WTC11 (cell line): ENCODE results near the gene ARL6IP6. TPM values are rescaled to one million over a fixed set of nuclear protein-coding genes. Genes with fewer than 3 reads are reported as not detected.

Experiments used
- ATAC-seq: fragments of 200-7000 bp; cut with Tn5 transposase; 2 replicates; pipeline ENCODE4 v1.10.0; 2021; ENCODE audit warnings: mild to moderate bottlenecking, moderate library complexity
- CTCF ChIA-PET: fragments of 300-600 bp; sonication (Branson Sonifier 250); formaldehyde crosslinking; loops from one replicate; lab custom pipeline; 2021; ENCODE audit warnings: antibody characterized with exemption; lab: Charles Lee
- POLR2A ChIA-PET: fragments of 350-600 bp; sonication (Branson Sonifier 250); formaldehyde crosslinking; loops from one replicate; lab custom pipeline; 2021; ENCODE audit warnings: antibody characterized with exemption; lab: Charles Lee
- DNase-seq: peaks from one replicate; pipeline ENCODE4 v3.0.0; 2021; ENCODE audit warnings: low spot score
- H3K27ac Mint-ChIP-seq: 2 replicates; pipeline ENCODE4 v1.8.0; 2021; ENCODE audit warnings: mixed read lengths
- H3K27me3 Mint-ChIP-seq: 2 replicates; pipeline ENCODE4 v1.8.0; 2021; ENCODE audit warnings: low read depth, mild to moderate bottlenecking, moderate library complexity, mixed read lengths
- H3K36me3 Mint-ChIP-seq: 2 replicates; pipeline ENCODE4 v1.8.0; 2021; ENCODE audit warnings: mixed read lengths
- H3K4me1 Mint-ChIP-seq: 2 replicates; pipeline ENCODE4 v1.8.0; 2022; ENCODE audit warnings: mixed read lengths
- H3K4me3 Mint-ChIP-seq: 2 replicates; pipeline ENCODE4 v1.8.0; 2021; ENCODE audit warnings: mild to moderate bottlenecking, moderate library complexity, mixed read lengths
- H3K9me3 Mint-ChIP-seq: 2 replicates; pipeline ENCODE4 v1.8.0; 2021; ENCODE audit warnings: mixed read lengths
- ESRRA ChIP-seq: sonication (generic); formaldehyde crosslinking; IDR thresholded peaks from 2 replicates; pipeline ENCODE4 v1.8.1; 2022; ENCODE audit warnings: mild to moderate bottlenecking, missing genetic modification reagents, borderline replicate concordance
- FOXK1 ChIP-seq: sonication (generic); formaldehyde crosslinking; IDR thresholded peaks from 2 replicates; pipeline ENCODE4 v1.8.0; 2022; ENCODE audit warnings: mild to moderate bottlenecking, moderate library complexity, missing genetic modification reagents
- FOXP1 ChIP-seq: sonication (generic); formaldehyde crosslinking; IDR thresholded peaks from 2 replicates; pipeline ENCODE4 v1.8.0; 2022; ENCODE audit warnings: missing genetic modification reagents, mild to moderate bottlenecking, moderate library complexity, borderline replicate concordance
- GTF2I ChIP-seq: fragments of 250-450 bp; sonication (Bioruptor Pico); conservative IDR thresholded peaks from 2 replicates; pipeline ENCODE4 v1.4.0; 2021; ENCODE audit warnings: mild to moderate bottlenecking
- JAZF1 ChIP-seq: fragments of 250-450 bp; sonication (Bioruptor Pico); IDR thresholded peaks from 2 replicates; pipeline ENCODE4 v1.9.0; 2021; ENCODE audit warnings: moderate library complexity, mild to moderate bottlenecking, inconsistent platforms
- KAT7 ChIP-seq: sonication (generic); formaldehyde crosslinking; IDR thresholded peaks from 2 replicates; pipeline ENCODE4 v1.8.1; 2023; ENCODE audit warnings: missing genetic modification reagents, mild to moderate bottlenecking, borderline replicate concordance
- MYBL2 ChIP-seq: sonication (generic); formaldehyde crosslinking; IDR thresholded peaks from 2 replicates; pipeline ENCODE4 v1.8.1; 2023; ENCODE audit warnings: mild to moderate bottlenecking, moderate library complexity, missing genetic modification reagents
- NR2C2 ChIP-seq: sonication (generic); formaldehyde crosslinking; IDR thresholded peaks from 2 replicates; pipeline ENCODE4 v1.8.0; 2022; ENCODE audit warnings: mild to moderate bottlenecking, missing genetic modification reagents
- RELA ChIP-seq: sonication (generic); formaldehyde crosslinking; IDR thresholded peaks from 2 replicates; pipeline ENCODE4 v1.8.1; 2022; ENCODE audit warnings: missing genetic modification reagents, mild to moderate bottlenecking, borderline replicate concordance
- SOX15 ChIP-seq: fragments of 250-450 bp; sonication (Bioruptor Pico); IDR thresholded peaks from 2 replicates; pipeline ENCODE4 v1.9.0; 2021; ENCODE audit warnings: mild to moderate bottlenecking
- ZNF263 ChIP-seq: sonication (generic); formaldehyde crosslinking; IDR thresholded peaks from 2 replicates; pipeline ENCODE4 v1.8.1; 2022; ENCODE audit warnings: low read depth, mild to moderate bottlenecking, moderate library complexity, missing genetic modification reagents
- ZNF317 ChIP-seq: sonication (generic); formaldehyde crosslinking; IDR thresholded peaks from 2 replicates; pipeline ENCODE4 v1.8.1; 2023; ENCODE audit warnings: low read depth, mild to moderate bottlenecking, moderate library complexity, missing genetic modification reagents, borderline replicate concordance
- ZNF416 ChIP-seq: fragments of 250-450 bp; sonication (Bioruptor Pico); IDR thresholded peaks from 2 replicates; pipeline ENCODE4 v1.9.0; 2021; ENCODE audit warnings: mild to moderate bottlenecking, inconsistent platforms
- total RNA-seq: library from RNA; stranded (reverse); gene quantifications from 3 replicates; pipeline ENCODE4 v1.2.3, GENCODE V29; 2021
- TF ChIP-seq, protein P1 (sequence below): fragments of 250-450 bp; sonication (Bioruptor Pico); IDR thresholded peaks from 2 replicates; pipeline ENCODE4 v1.9.0; 2021; ENCODE audit warnings: mild to moderate bottlenecking
- TF ChIP-seq, protein P2 (sequence below): sonication (generic); formaldehyde crosslinking; IDR thresholded peaks from 2 replicates; pipeline ENCODE4 v1.8.1; 2022; ENCODE audit warnings: mild to moderate bottlenecking, moderate library complexity, missing genetic modification reagents
- TF ChIP-seq, protein P3 (sequence below): fragments of 250-450 bp; sonication (Bioruptor Pico); IDR thresholded peaks from 2 replicates; pipeline ENCODE4 v2.1.2; 2022; ENCODE audit warnings: mild to moderate bottlenecking, moderate library complexity
- TF ChIP-seq, protein P4 (sequence below): sonication (generic); formaldehyde crosslinking; conservative IDR thresholded peaks from 2 replicates; pipeline ENCODE4 v1.8.1; 2022; ENCODE audit warnings: mild to moderate bottlenecking, missing genetic modification reagents
- TF ChIP-seq, protein P5 (sequence below): sonication (generic); formaldehyde crosslinking; IDR thresholded peaks from 2 replicates; pipeline ENCODE4 v1.8.0; 2023; ENCODE audit warnings: missing genetic modification reagents, mild to moderate bottlenecking, borderline replicate concordance

ARL6IP6 gene
- total RNA-seq, 1 experiment from 2014 or later, result 40.4 TPM

DNA sequence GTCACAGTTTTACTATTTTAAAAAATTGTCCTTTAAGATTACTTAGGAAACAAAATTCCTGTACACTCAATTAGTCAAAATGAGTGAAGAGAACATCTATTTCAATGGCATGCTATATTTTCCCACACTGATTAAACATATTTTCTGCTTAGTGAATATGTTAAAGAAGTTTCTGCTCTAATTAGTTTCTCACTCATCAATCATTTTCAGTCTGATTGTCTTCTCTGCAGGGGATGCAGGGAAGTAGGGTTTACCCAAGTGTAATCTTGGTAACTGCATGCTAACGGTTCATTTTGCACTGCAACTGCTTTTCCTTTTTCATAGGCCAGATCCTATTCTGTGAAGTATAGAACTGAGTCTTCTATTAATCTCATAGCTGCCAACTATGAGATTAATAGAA lies 78.5 kb downstream of the ARL6IP6 start (continued):
- TF ChIP-seq, protein P1, sequence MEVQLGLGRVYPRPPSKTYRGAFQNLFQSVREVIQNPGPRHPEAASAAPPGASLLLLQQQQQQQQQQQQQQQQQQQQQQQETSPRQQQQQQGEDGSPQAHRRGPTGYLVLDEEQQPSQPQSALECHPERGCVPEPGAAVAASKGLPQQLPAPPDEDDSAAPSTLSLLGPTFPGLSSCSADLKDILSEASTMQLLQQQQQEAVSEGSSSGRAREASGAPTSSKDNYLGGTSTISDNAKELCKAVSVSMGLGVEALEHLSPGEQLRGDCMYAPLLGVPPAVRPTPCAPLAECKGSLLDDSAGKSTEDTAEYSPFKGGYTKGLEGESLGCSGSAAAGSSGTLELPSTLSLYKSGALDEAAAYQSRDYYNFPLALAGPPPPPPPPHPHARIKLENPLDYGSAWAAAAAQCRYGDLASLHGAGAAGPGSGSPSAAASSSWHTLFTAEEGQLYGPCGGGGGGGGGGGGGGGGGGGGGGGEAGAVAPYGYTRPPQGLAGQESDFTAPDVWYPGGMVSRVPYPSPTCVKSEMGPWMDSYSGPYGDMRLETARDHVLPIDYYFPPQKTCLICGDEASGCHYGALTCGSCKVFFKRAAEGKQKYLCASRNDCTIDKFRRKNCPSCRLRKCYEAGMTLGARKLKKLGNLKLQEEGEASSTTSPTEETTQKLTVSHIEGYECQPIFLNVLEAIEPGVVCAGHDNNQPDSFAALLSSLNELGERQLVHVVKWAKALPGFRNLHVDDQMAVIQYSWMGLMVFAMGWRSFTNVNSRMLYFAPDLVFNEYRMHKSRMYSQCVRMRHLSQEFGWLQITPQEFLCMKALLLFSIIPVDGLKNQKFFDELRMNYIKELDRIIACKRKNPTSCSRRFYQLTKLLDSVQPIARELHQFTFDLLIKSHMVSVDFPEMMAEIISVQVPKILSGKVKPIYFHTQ, result no peak
- TF ChIP-seq SOX15 (CRISPR knock-in tag), result no peak

DNA sequence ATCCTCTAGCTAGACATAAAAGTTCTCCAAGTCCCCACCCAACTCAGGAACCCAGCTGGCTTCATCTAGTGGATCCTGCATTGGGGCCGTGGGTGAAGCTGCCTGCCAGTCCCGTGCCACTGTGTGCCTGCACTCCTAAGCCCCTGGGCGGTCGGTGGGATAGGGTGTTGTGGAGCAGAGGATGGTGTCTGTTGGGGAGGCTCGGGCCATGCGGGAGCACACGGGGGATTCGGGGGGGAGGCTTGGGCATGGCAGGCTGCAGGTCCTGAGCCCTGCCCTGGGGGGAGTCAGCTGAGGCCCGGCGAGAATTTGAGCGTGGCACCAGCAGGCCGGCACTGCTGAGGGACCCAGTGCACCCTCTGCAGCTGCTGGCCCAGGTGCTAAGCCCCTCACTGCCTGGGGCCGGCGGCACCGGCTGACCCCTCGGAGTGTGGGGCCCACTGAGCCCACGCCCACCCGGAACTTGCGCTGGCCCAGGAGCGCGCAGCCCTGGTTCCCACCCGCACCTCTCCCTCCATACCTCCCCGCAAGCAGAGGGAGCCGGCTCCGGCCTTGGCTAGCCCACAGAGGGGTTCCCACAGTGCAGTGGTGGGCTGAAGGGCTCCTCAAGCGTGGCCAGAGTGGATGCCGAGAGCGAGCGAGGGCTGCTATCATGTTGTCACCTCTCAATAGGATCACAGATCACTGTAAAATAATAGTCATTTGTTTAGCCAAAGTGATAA lies 86.4 kb downstream of the ARL6IP6 start:
- no peak for TF ChIP-seq JAZF1
- no peak for TF ChIP-seq RELA
- TF ChIP-seq NR2C2 (CRISPR knock-in tag), result no peak
- TF ChIP-seq ZNF317, result no peak
- TF ChIP-seq GTF2I (CRISPR knock-in tag), result no peak
- no peak for TF ChIP-seq MYBL2 (CRISPR knock-in tag)
- TF ChIP-seq, protein P2, sequence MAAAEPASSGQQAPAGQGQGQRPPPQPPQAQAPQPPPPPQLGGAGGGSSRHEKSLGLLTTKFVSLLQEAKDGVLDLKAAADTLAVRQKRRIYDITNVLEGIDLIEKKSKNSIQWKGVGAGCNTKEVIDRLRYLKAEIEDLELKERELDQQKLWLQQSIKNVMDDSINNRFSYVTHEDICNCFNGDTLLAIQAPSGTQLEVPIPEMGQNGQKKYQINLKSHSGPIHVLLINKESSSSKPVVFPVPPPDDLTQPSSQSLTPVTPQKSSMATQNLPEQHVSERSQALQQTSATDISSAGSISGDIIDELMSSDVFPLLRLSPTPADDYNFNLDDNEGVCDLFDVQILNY (CRISPR knock-in tag), result no peak
- TF ChIP-seq, protein P3, sequence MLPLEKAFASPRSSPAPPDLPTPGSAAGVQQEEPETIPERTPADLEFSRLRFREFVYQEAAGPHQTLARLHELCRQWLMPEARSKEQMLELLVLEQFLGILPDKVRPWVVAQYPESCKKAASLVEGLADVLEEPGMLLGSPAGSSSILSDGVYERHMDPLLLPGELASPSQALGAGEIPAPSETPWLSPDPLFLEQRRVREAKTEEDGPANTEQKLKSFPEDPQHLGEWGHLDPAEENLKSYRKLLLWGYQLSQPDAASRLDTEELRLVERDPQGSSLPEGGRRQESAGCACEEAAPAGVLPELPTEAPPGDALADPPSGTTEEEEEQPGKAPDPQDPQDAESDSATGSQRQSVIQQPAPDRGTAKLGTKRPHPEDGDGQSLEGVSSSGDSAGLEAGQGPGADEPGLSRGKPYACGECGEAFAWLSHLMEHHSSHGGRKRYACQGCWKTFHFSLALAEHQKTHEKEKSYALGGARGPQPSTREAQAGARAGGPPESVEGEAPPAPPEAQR (CRISPR knock-in tag), result no peak
- TF ChIP-seq ESRRA (CRISPR knock-in tag), result no peak
- TF ChIP-seq, protein P4, sequence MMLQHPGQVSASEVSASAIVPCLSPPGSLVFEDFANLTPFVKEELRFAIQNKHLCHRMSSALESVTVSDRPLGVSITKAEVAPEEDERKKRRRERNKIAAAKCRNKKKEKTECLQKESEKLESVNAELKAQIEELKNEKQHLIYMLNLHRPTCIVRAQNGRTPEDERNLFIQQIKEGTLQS, result no peak
- no peak for TF ChIP-seq KAT7 (CRISPR knock-in tag)
- TF ChIP-seq FOXP1 (CRISPR knock-in tag), result no peak
- TF ChIP-seq, all 79 proteins: peak for 0
- no peak for DNase-seq
- CTCF ChIA-PET, result no interaction called here
- Mint-ChIP-seq H3K27ac (no peak overlapping the region), H3K27me3 (no peaks in the 10 kb centered on the region), H3K9me3 (peaks cover 30% of the 10 kb centered on the region), H3K4me1 (no peaks in the 10 kb centered on the region), H3K4me3 (no peak overlapping the region), H3K36me3 (peaks cover 5% of the 10 kb centered on the region)
- POLR2A ChIA-PET, result no interaction called here
- no peak for ATAC-seq

DNA sequence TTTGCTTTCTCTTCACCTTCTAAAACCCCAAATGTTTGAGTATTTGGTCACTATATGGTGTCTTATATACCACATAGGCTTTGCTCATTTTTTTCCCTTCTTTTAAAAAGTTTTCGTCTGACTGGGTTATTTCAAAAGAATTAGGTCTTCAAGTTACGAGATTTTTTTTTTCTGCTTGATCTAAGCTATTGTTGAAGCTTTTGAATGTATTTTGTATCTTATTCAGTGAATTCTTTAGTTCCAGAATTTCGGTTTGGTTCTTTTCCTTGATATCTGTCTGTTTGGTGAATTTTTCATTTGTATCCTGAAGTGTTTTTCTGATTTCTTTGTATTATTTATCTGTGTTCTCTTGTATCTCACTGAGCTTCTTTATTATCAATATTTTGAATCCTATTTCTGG lies 93.5 kb downstream of the ARL6IP6 start:
- Mint-ChIP-seq H3K9me3 (peaks cover 20% of the 10 kb centered on the region), H3K4me1 (no peaks in the 10 kb centered on the region), H3K36me3 (peaks cover 11% of the 10 kb centered on the region), H3K4me3 (no peak overlapping the region), H3K27me3 (no peaks in the 10 kb centered on the region), H3K27ac (no peak overlapping the region)
- TF ChIP-seq, protein P5, sequence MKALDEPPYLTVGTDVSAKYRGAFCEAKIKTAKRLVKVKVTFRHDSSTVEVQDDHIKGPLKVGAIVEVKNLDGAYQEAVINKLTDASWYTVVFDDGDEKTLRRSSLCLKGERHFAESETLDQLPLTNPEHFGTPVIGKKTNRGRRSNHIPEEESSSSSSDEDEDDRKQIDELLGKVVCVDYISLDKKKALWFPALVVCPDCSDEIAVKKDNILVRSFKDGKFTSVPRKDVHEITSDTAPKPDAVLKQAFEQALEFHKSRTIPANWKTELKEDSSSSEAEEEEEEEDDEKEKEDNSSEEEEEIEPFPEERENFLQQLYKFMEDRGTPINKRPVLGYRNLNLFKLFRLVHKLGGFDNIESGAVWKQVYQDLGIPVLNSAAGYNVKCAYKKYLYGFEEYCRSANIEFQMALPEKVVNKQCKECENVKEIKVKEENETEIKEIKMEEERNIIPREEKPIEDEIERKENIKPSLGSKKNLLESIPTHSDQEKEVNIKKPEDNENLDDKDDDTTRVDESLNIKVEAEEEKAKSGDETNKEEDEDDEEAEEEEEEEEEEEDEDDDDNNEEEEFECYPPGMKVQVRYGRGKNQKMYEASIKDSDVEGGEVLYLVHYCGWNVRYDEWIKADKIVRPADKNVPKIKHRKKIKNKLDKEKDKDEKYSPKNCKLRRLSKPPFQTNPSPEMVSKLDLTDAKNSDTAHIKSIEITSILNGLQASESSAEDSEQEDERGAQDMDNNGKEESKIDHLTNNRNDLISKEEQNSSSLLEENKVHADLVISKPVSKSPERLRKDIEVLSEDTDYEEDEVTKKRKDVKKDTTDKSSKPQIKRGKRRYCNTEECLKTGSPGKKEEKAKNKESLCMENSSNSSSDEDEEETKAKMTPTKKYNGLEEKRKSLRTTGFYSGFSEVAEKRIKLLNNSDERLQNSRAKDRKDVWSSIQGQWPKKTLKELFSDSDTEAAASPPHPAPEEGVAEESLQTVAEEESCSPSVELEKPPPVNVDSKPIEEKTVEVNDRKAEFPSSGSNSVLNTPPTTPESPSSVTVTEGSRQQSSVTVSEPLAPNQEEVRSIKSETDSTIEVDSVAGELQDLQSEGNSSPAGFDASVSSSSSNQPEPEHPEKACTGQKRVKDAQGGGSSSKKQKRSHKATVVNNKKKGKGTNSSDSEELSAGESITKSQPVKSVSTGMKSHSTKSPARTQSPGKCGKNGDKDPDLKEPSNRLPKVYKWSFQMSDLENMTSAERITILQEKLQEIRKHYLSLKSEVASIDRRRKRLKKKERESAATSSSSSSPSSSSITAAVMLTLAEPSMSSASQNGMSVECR (CRISPR knock-in tag), result no peak
- TF ChIP-seq, protein P4, result no peak
- TF ChIP-seq, protein P1, result no peak
- TF ChIP-seq FOXK1 (no peak), ZNF263 (no peak), ZNF416 (CRISPR knock-in tag) (no peak)
- ChIA-PET CTCF (no interaction called here), POLR2A (no interaction called here)
- DNase-seq, result no peak
- no peak for ATAC-seq
